GM08714 (cell line): ENCODE results near the gene WRAP73.
"Not testable (repeated sequence)": the region's sequence is repeated elsewhere in the genome, so short reads cannot be mapped to it uniquely, and the experiment has no call there.

Experiments
- H3K4me3 ChIP-seq: fragments of 200-500 bp; sonication (Bioruptor generic); 2 replicates; pipeline ENCODE4 v1.5.1; 2014; ENCODE audit warnings: mild to moderate bottlenecking, low read length, inconsistent platforms
- ZNF274 ChIP-seq: IDR thresholded peaks from 2 replicates; pipeline ENCODE4 v1.6.1; 2012; ENCODE audit warnings: mild to moderate bottlenecking, low read depth, low read length

The WRAP73 gene

DNA sequence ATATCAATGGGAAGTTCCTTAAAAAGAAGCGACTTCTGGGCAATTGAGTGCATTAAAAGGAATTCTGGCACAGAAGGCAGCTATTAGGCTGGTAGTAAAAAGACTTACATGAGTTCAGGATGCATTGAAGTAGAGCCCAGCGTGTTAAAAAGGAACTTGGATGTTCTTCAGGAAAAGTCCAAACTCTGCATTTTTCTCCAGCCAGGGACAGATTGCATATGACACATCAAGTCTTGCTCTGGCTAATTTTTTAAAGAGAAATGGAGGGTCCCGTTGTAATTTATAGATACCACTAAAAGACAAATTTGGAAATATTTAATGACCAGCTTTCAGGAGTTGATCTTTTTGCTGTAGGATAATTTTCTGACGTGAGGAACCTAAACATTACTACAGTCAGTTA is 23.9 kb downstream of the WRAP73 start:
- no peak overlapping the region for H3K4me3 ChIP-seq
- no peak for TF ChIP-seq ZNF274

- TF ChIP-seq ZNF274 = no peak
- peak overlapping the region; percentile 74 for H3K4me3 ChIP-seq
Measured at GRCh38 chr1:3625151-3625907, 24.6 kb downstream of the WRAP73 start.

DNA sequence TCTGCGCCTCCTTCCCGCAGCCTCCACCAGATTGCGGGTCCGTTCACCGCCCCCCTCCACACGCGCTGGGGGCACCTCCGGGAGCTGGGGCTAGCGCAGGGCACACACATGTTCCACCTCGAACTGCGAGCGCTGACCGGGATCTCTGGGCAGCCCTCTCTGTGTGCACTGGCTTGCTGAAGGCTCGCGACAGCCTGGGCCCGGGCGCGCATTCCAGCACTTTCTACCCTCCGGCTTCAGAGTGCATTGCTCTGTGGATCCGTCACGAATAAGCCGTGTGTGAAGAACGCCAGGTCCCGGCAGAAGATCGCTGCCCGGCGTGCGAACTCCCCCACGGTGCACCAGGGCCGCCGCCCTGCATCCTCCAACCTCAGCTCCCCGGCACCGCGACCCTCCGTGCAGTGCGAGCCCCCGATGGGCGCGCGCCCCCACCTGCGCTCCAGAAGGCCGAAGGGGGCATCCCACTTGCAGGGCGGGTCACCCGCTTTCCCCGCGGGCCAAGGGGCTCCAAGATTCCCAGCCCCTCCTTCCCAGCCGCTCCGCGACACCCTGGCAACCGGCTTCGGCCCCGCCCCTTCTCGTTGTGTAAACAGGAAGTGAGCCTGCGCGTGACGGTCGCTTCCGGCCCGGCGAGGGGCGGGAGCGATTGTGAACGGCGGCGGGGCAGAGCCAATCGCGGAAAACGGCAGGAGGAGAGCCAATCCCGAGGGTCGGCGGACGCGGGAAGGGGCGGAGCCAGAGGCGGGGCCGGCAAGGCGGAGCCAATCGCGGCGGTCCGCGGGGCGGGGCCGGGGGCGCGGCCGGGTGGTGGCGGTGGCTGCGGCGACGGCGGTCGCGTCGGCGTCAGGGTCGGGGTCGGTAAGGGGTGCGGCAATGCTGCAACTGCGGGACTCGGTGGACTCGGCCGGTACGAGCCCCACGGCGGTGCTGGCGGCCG is 25.4 kb downstream of the WRAP73 start, which contains the start of gene TPRG1L:
Gene TPRG1L (plus strand): TSS at position 816 of the 937 bp plus-strand sequence. CDS start 58 bp downstream, at position 874.
- no peak for TF ChIP-seq ZNF274
- peak within 1 kb of the TSS; percentile 83 for H3K4me3 ChIP-seq

GRCh38 chr1:3623441-3624199 is 26.3 kb downstream of the WRAP73 start:
- no peak for TF ChIP-seq ZNF274
- peak overlapping the region; percentile 83; the same call in 1 of the 2 replicates for H3K4me3 ChIP-seq

DNA sequence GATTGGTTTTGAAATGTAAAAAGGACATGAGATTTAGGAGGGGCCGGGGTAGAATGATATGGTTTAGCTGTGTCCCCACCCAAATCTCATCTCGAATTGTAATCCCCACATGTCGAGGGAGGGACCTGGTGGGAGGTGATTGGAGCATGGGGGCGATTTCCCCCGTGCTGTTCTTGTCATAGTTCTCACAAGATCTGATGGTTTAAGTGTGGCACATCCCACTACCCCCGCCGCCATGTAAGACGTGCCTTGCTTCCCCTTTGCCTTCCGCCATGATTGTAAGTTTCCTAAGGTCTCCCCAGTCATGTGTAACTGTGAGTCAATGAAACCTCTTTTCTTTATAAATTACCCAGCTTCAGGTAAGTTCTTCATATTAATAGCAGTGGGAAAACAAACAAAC is 27.8 kb downstream of the WRAP73 start:
- not testable (repeated sequence) for H3K4me3 ChIP-seq

GRCh38 chr1:3621151-3621671 is 28.7 kb downstream of the WRAP73 start:
- not testable (repeated sequence) for H3K4me3 ChIP-seq

DNA sequence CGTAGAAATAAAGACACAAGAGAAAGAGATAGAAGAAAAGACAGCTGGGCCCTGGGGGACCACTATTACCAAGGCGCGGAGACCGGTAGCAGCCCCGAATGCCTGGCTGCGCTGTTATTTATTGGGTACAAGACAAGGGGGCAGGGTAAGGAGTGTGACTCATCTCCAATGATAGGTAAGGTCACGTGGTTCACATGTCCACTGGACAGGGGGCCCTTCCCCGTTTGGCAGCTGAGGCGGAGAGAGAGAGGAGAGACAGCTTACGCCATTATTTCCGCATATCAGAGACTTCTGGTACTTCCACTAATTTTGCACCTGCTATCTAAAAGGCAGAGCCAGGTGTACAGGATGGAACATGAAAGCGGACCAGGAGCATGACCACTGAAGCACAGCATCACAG is 29.2 kb downstream of the WRAP73 start:
- no peak for TF ChIP-seq ZNF274

DNA sequence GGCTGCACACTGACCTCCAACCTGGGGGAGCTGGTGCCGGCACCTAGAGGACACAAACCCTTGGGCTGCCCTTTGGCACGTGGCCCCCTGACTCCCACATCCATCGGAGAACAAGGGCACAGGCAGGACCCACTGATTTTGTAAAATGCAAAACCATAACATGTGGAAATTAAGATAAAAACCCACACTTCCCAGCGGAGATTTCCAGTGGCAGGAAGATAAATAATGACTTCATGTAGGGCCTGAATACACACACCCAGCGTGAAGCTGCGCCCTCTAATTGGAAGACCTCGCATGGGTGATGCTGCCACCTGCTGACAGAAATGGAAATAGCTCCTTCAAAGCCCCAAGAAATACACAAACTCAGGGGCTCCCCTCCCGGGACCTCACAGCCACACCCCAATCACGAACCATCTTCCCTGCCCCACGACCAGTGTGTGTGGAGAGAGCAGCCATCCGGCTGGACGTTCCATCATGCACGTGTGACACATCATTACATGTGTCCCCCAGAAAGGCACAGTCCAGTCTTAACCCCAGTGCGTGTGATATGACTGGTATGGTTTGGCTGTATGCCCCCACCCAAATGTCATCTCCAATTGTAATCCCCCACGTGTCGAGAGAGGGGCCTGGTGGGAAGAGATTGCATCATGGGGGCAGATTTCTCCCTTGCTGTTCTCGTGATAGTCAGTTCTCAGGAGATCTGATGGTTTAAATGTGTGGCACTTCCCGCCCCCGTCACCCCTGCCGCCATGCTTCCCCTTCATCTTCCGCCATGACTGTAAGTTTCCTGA is 30.8 kb downstream of the WRAP73 start:
- no peak for TF ChIP-seq ZNF274
- no peak overlapping the region for H3K4me3 ChIP-seq

More for the DNA sequence above, 29.2 kb downstream of the WRAP73 start:
- H3K4me3 ChIP-seq = no peak overlapping the region

GRCh38 chr1:3618531-3618880 is 31.4 kb downstream of the WRAP73 start:
- no peak for TF ChIP-seq ZNF274

DNA sequence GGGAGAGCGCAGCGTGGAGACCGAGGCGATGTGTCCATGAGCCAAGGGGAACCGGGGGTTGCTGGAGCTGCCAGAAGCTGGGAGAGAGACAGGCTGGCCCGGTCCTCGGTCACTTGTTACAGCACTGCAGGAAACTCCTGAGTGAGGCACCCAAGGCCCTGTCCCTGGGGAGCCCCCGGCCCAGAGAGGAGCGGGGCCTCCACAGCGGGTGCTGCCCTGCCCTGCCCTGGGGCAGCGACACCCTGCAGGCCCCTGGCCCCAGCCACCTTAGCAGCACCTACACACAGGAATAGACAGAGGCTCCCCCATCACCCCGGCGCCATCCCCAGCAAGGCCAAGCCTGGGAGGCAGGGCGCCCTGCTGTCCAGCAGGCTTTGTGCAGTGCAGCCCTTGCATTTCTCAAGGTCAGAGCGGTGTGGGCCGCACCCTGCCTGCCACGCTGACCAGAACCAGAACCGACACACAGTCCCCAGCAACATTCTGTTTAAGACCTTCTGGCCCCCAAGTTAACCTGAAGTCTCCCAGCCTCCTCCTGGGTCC is 32.0 kb downstream of the WRAP73 start:
- no peak overlapping the region for H3K4me3 ChIP-seq
- no peak for TF ChIP-seq ZNF274

More at GRCh38 chr1:3618531-3618880, 31.4 kb downstream of the WRAP73 start:
- no peak overlapping the region for H3K4me3 ChIP-seq

DNA sequence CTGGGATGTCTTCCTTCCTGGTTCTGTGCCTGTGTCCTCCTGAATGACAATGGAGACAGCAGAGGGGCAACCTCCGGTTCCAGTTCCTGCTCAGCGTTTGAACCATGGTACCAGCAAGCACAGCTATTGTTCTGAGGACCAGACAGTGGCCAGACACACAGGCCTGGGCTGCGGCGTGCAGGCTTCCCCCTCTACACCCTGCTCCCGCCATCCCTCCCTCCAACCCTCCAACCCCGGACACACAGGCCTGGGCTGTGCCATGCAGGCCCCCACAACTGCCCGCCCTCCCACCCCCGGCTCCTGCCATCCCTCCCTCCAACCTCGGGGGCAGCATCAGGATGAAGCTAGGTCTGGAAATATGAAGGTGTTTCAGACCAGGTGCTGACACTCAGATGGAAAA is 33.0 kb downstream of the WRAP73 start:
- TF ChIP-seq ZNF274 = no peak
- H3K4me3 ChIP-seq = no peak overlapping the region

DNA sequence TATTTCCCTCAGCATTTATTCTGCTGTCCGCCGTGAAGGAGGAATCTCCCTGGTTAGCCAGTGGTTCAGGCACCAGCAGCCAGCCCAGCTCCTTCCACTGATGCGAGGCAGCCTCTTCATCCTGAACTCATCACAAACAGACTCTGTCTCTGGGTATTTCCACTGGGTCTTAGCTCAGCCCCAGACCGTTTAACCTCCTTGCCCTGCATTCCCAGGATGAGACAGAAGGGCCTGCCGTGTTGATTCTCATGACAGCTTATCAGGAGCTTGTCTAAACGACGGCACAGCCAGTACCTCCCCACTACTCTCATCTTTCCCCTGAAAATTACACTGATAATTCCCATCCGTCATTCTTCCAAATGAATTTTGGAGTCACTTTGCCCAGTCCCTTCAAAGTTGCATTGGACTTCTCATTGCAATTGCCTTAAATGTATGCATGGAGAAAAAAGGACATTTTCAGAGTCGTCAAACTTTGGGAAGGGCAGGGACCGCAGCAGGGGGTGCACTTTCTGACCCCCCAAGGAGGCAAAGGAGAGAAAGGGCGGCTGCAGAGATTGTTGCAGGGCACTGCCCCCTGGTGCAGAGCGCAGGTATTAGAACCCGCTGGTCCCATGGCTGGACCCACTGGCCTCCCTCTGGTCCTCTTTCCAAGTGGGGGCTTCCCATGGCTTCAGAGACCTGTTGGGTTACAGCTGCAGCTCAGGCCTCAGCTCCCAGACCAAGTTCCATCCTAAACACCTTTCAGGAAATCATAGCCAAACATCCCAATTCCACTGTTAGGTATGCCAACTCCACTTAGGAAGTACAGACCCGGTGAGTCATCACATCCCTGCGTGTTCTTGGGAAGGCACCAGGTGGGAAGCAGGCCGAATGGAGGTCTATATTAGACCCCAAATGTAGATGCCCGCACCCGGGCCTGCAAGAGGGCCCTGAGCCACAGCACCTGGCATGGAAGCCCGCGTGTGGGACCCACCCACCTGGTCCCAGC is 34.9 kb downstream of the WRAP73 start:
- no peak overlapping the region for H3K4me3 ChIP-seq
- TF ChIP-seq ZNF274 = no peak

GRCh38 chr1:3612123-3612522 is 37.8 kb downstream of the WRAP73 start:
- no peak for TF ChIP-seq ZNF274

More at GRCh38 chr1:3612123-3612522, 37.8 kb downstream of the WRAP73 start:
- H3K4me3 ChIP-seq = no peak overlapping the region
